GM19438 (cell line): ENCODE results near the gene AGTPBP1.
"Not testable (repeated sequence)": the region's sequence is repeated elsewhere in the genome, so short reads cannot be mapped to it uniquely, and the experiment has no call there.

Experiments used
- ATAC-seq: cut with Tn5 transposase; IDR thresholded peaks from one replicate; pipeline ENCODE4 v1.9.1; 2021; ENCODE audit warnings: low read depth; ENCODE audit not compliant: unreplicated experiment

Gene AGTPBP1

GRCh38 chr9:85741875-85742596 lies at the start of gene AGTPBP1:
AGTPBP1 (minus strand) TSS chr9:85741954; CDS start chr9:85712533, 29,421 bp downstream.
- peak; percentile 71 for ATAC-seq

GRCh38 chr9:85786116-85786515 lies 44.4 kb upstream of the AGTPBP1 start:
- not testable (repeated sequence) for ATAC-seq

- not testable (repeated sequence) for ATAC-seq
Measured at GRCh38 chr9:85773844-85774243, 32.1 kb upstream of the AGTPBP1 start.

GRCh38 chr9:85761802-85762201 lies 20.0 kb upstream of the AGTPBP1 start:
- ATAC-seq = not testable (repeated sequence)

- not testable (repeated sequence) for ATAC-seq
Measured at GRCh38 chr9:85757716-85758115, 16.0 kb upstream of the AGTPBP1 start.

- ATAC-seq = not testable (repeated sequence)
Measured at GRCh38 chr9:85756216-85756615, 14.5 kb upstream of the AGTPBP1 start.

- ATAC-seq = no peak
Measured at GRCh38 chr9:85746309-85746708, 4.6 kb upstream of the AGTPBP1 start.

GRCh38 chr9:85745203-85745602 lies 3.4 kb upstream of the AGTPBP1 start:
- no peak for ATAC-seq

GRCh38 chr9:85744480-85744879 lies 2.7 kb upstream of the AGTPBP1 start:
- no peak for ATAC-seq

GRCh38 chr9:85743275-85744128 lies 1.7 kb upstream of the AGTPBP1 start:
- no peak for ATAC-seq

GRCh38 chr9:85742597-85742936 lies 813 bp upstream of the AGTPBP1 start:
- ATAC-seq = no peak

GRCh38 chr9:85741095-85741874 lies 469 bp downstream of the AGTPBP1 start:
- ATAC-seq = peak; percentile 46

- ATAC-seq = no peak
Measured at GRCh38 chr9:85740787-85741094, 1.0 kb downstream of the AGTPBP1 start.

GRCh38 chr9:85738509-85738908 lies 3.2 kb downstream of the AGTPBP1 start:
- no peak for ATAC-seq

GRCh38 chr9:85737671-85738070 lies 4.1 kb downstream of the AGTPBP1 start:
- ATAC-seq = no peak

GRCh38 chr9:85730916-85731630 lies 10.7 kb downstream of the AGTPBP1 start:
- ATAC-seq = no peak

- ATAC-seq = no peak
Measured at GRCh38 chr9:85729882-85730281, 11.9 kb downstream of the AGTPBP1 start.

- no peak for ATAC-seq
Measured at GRCh38 chr9:85727500-85727899, 14.3 kb downstream of the AGTPBP1 start.

GRCh38 chr9:85726737-85727136 lies 15.0 kb downstream of the AGTPBP1 start:
- ATAC-seq = no peak

- ATAC-seq = no peak
Measured at GRCh38 chr9:85723215-85723614, 18.5 kb downstream of the AGTPBP1 start.

GRCh38 chr9:85719411-85719810 lies 22.3 kb downstream of the AGTPBP1 start:
- not testable (repeated sequence) for ATAC-seq
